ENCODE data around the gene P3H3. TPM values are rescaled to one million over a fixed set of nuclear protein-coding genes. Genes with fewer than 3 reads are reported as not detected.

The P3H3 gene, protein sequence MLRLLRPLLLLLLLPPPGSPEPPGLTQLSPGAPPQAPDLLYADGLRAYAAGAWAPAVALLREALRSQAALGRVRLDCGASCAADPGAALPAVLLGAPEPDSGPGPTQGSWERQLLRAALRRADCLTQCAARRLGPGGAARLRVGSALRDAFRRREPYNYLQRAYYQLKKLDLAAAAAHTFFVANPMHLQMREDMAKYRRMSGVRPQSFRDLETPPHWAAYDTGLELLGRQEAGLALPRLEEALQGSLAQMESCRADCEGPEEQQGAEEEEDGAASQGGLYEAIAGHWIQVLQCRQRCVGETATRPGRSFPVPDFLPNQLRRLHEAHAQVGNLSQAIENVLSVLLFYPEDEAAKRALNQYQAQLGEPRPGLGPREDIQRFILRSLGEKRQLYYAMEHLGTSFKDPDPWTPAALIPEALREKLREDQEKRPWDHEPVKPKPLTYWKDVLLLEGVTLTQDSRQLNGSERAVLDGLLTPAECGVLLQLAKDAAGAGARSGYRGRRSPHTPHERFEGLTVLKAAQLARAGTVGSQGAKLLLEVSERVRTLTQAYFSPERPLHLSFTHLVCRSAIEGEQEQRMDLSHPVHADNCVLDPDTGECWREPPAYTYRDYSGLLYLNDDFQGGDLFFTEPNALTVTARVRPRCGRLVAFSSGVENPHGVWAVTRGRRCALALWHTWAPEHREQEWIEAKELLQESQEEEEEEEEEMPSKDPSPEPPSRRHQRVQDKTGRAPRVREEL
- 46.9 and 49.6 TPM in 2 replicates for total RNA-seq

DNA sequence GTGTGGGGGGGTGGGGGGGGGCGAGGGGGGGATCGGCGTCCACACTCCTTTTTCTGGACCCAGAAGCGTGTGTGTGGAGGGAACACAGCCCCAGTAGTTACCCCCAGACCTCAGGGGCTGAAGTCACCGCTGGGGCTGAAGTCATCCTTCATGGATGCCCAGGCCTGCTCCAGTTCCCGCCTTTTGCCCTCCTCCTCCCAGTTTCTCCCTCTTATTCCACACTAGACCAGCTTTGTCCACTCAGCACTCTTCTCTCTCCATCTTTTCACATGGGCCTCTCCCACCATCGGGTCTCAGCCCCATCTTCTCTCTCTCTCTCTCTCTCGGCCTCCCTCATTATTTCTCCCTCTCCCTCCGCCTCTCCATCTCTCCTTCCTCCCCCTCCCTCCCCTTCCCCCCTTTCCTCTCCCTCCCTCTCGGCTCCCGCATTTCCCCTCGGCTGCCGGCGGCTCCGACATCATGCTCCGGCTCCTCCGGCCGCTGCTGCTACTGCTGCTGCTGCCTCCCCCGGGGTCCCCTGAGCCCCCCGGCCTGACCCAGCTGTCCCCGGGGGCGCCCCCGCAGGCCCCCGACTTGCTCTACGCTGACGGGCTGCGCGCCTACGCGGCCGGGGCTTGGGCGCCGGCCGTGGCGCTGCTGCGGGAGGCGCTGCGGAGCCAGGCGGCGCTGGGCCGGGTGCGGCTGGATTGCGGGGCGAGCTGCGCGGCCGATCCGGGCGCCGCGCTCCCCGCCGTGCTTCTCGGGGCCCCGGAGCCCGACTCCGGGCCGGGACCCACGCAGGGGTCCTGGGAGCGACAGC lies at the start of gene P3H3:
P3H3 (plus strand) TSS at position 426 of the 799 bp plus-strand sequence; CDS start at position 460, 34 bp downstream.

DNA sequence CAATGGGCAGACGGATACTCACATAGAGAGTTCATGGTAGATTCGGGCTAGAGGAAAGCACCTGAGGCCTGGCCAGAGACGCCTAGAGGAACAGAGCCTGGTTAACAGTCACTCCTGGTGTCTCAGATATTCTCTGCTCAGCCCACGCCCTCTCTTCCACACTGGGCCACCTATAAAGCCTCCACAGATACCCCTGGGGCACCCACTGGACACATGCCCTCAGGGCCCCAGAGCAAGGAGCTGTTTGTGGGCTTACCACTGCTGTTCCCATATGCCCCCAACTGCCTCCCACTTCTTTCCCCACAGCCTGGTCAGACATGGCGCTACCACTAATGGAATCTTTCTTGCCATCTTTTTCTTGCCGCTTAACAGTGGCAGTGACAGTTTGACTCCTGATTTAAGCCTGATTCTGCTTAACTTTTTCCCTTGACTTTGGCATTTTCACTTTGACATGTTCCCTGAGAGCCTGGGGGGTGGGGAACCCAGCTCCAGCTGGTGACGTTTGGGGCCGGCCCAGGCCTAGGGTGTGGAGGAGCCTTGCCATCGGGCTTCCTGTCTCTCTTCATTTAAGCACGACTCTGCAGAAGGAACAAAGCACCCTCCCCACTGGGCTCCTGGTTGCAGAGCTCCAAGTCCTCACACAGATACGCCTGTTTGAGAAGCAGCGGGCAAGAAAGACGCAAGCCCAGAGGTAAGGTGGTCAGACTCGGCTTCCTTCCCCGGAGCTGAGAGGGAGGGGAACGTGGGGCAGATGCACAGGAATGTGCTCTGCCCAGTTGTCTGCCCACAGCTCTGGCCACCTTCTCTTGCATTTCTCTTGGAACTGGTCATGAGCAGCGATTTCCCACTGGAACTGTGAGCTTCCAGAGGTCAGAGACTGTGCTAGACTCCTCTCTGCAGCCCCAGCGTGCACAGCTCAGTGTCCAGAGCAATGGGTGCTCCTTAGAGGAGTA lies 39.0 kb upstream of the P3H3 start, which contains the start of gene CD4:
CD4 (plus strand) TSS at position 557 of the 953 bp plus-strand sequence. CDS start 10,611 bp downstream, outside the sequence.

DNA sequence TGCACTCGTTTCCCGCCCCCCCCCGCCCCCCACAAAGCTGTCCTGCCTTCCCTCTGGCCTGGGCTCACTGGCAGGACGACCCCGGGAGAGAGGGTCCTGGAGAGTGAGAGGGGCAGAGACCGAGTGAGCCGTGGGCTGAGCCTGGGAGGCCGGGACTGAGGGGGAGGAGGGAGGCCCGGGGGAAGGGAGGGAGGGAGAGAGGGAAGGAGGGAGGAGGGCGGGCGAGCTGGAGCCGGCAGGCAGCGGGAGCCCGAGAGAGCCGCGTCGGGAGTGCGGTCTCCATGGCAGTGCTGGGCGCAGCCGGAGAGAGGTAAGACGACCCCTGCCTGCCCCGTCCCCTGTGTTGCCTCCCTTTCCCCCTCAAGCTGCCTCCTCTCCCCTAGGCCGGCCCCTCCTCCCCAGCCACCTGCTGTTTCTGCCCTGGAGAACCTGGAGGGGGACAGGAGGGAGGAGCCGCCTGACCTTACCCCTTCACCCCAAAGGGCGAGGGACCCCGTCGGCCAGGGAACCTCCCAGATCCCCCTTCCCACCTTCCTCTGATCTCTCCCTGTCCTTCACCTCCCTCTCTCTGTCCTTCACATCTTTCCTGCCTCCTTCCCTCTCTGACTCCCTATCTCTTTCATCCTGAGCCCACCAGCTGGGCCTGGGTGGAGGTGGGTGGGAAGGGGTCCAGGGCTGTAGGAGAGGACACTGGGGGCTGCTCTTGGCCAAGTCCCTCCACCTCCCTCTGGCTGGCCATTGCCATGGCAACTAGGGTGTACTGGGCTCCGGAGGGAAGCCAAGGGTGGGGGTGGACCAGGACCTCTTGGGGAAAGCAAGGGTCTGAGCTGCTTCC lies 6.4 kb upstream of the P3H3 start, which contains the start of gene GPR162:
GPR162 (plus strand) TSS at position 231 of the 835 bp plus-strand sequence. CDS start 2,078 bp downstream, outside the sequence.

DNA sequence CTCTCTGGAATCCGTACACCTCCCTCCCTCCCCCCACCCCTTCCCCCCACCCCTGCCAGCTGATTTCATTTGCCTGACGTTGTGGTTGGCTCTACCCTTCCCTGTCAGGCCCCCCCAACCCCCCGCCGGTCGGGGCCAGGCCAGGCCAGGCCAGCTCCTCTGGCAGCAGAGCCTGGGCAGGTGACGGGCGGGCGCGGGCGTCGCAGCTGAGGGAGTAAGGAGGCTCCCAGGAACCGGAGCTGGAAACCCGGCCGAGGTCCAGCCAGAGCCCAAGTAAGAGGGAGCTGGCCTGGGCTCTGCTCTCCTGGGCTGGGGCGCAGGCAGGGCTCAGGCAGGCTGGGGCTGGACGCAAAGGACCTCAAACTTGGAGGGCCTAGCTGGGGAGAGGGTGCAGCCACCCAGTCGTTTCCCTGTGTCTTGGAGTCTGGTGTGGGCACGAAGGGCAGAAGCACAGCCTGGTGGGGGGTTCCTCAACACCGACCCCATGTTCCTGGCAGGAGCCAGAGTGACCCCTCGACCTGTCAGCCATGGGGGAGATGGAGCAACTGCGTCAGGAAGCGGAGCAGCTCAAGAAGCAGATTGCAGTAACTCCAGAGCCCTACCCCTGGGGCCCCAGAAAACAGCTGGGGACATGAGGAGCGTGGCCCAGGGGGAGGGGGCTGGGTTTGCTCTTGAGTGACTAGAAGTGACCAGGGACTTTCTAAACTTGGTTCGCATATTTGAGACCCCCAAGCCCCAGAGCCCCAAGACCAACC lies 12.7 kb downstream of the P3H3 start, which contains the start of gene GNB3:
GNB3 (plus strand) TSS at position 165 of the 755 bp plus-strand sequence; CDS start at position 528, 363 bp downstream.

DNA sequence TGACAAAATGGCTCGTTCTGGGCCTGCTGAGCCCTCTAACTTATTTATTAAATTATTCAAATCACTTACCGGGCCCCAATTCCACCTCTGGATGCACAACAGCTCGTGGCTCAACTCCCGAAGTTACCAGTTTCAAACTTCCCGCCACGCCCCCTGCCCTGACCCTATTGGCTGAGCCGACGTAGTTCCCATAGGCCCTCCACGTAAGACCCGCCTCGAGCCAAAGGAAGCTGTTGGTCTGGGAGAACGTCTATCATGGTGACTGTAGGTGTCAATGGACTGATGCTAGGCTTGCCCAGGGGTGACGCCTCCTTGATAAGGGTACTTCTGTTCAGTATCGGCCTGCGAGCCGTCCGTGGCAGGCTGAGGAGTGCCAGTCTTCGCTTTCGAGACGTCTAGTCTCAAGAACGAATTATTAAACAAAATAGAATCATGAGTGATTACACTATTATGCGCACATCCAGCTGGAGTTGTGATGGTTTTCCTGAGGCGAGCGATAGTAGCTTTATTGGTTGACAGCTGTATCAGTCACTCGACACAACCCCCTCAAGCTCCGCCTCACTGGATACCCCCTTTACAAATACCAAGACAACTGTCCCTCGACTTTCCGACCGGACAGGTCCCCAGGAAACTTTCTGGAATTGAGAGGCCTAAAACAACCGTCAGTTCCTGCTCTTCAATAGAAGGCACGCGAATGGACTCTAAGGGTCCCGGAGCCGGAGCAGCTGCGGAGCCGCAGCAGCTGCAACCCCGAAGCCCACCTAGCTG lies 23.1 kb downstream of the P3H3 start, which contains the start of gene CDCA3:
CDCA3 (minus strand) TSS at position 134 of the 768 bp plus-strand sequence. CDS start 334 bp downstream, outside the sequence.

DNA sequence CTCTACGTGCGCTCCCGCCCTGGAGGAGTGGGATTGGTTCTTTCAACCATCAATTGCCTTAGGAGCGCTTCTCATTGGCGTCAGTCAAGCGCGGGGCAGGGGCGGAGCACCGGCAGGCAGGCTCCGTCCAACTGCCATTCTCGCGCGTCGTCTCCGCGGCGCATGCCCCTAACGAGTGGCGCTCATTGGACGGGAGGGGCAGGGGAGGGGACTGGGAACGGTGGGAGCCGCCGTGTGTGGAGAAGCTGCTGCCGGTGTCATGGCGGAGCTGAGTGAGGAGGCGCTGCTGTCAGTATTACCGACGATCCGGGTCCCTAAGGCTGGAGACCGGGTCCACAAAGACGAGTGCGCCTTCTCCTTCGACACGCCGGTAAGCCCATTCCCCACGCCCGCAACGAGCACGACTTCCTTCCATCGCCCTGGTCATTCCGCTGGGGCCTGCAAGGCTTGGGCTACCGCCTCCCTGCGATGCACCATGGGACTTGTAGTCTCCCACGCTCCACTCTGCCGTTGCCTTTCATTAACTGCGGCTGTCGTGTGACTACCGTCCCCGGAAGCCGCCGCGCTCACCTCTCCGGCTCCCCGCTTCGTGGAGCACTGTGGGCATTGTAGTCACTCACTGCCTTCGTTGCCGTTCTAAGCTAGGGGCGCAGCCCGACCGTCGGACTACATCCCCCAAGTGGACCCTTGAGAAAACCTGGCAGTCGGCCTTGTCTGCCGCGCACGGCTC lies 23.9 kb downstream of the P3H3 start, which contains the start of gene USP5:
USP5 (plus strand) TSS at position 230 of the 730 bp plus-strand sequence; CDS start at position 260, 30 bp downstream.

DNA sequence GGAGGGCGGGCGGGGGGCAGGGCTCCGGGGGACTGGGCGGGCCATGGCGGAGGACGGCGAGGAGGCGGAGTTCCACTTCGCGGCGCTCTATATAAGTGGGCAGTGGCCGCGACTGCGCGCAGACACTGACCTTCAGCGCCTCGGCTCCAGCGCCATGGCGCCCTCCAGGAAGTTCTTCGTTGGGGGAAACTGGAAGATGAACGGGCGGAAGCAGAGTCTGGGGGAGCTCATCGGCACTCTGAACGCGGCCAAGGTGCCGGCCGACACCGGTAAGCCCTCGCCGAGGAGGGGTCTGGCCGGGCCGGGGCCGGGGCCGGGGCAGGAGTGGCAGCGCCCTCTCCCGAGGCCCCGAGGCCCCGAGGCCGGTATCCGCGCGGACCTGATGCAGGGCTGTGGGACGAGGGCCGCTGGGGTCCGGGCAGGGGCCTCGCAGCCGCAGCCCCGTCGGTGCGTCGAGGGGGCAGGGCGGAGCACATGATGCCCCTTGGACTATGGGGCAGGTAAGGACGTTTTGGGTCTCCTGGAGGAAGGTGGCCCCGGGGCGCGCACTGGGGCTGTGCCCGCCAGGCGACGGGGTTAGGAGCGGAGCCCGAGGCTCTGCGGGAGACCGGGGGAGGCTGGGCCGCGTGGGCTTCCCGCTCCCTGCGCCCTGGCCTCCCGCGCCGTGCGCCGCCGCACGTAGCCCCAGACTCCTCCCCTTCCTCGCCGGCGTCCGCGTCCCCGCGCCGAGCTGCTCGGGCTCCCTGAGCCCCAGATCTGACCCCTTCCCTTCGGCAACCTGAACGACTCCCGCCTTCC lies 39.4 kb downstream of the P3H3 start, which contains the start of gene TPI1:
TPI1 (plus strand) TSS at position 119 of the 798 bp plus-strand sequence; CDS start at position 155, 36 bp downstream.

DNA sequence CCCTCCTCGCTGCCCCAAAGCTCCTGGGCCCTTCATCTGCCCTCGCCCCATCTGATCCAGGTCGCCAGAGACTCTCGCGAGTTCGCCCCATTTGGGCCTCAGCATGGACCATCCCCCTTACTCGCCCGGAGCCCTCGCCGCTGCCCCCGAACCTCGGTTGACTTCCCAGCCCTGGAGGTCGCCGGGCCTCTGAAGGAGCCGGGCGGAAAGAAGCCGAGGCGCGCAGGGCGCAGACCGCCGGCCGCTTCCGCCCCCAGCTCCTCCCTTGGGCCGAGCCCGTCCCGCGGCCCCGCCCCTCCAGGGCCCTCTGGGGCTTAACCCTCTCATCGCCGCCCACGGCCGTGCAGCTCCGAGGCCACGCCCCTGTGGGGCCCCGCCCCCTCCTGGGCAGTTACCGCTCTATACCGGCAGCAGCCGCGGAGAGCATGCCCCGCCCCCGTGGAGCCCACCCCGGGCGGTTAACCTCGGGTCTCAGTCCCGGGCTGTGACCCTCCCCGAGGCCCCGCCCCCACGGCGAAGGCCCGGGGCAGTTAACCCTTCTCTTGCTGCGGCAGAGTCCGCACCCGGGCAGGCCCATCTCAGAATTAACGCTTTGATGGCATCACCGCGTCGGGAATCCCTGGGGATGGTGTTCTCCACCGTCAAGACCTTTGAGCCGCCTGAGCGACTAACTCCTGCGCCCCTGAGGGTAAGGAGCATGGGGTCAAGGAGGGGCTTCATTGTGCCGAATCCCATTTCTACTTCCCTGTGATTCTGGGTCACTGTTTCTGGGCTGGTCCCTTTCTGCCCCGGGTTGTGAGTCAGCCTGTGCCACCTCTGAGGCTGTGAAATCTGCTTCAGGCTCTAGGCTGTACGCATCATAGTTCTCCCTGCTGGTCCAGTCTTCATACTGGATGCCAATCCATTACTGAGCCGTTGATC lies 45.1 kb downstream of the P3H3 start, which contains the start of gene SPSB2:
SPSB2 (minus strand) TSS at position 210 of the 921 bp plus-strand sequence. CDS start 402 bp downstream, outside the sequence.

Other genes with a start within 250 kb of the P3H3 start
- 236 and 412 TPM in 2 replicates for gene CHD4, start 221.0 kb upstream of the P3H3 start, total RNA-seq
- gene LPAR5, start 192.4 kb upstream of the P3H3 start, total RNA-seq, result 2.1 and 3.0 TPM in 2 replicates
- gene ACRBP, start 181.0 kb upstream of the P3H3 start, total RNA-seq, result 0.49 and 8.7 TPM in 2 replicates
- gene ING4, start 165.3 kb upstream of the P3H3 start, total RNA-seq, result 14.5 and 50.5 TPM in 2 replicates
- 28.8 and 35.1 TPM in 2 replicates for gene ZNF384, start 139.0 kb upstream of the P3H3 start, total RNA-seq
- gene PIANP, start 127.6 kb upstream of the P3H3 start, total RNA-seq, result 0.16 and 2.9 TPM in 2 replicates
- 68.1 and 78.1 TPM in 2 replicates for gene COPS7A, start 104.4 kb upstream of the P3H3 start, total RNA-seq
- gene MLF2, start 75.3 kb upstream of the P3H3 start, total RNA-seq, result 231 and 260 TPM in 2 replicates
- 115 and 146 TPM in 2 replicates for gene PTMS, start 62.0 kb upstream of the P3H3 start, total RNA-seq
- under 0.01 and 0.13 TPM in 2 replicates for gene LAG3, start 55.9 kb upstream of the P3H3 start, total RNA-seq
- gene CD4, start 38.9 kb upstream of the P3H3 start, total RNA-seq, result 0.33 and 1.3 TPM in 2 replicates
- gene GPR162, start 6.6 kb upstream of the P3H3 start, total RNA-seq, result 0.33 and 3.7 TPM in 2 replicates
- gene GNB3, start 12.5 kb downstream of the P3H3 start, total RNA-seq, result 0.51 and 1.5 TPM in 2 replicates
- gene CDCA3, start 22.9 kb downstream of the P3H3 start, total RNA-seq, result 7.2 and 171 TPM in 2 replicates
- gene USP5, start 23.7 kb downstream of the P3H3 start, total RNA-seq, result 62.2 and 84.6 TPM in 2 replicates
- 569 and 954 TPM in 2 replicates for gene TPI1, start 39.1 kb downstream of the P3H3 start, total RNA-seq
- gene SPSB2, start 44.9 kb downstream of the P3H3 start, total RNA-seq, result 13.9 and 18.4 TPM in 2 replicates
- gene LRRC23, start 76.4 kb downstream of the P3H3 start, total RNA-seq, result 7.5 and 11.8 TPM in 2 replicates
- gene ENO2, start 86.2 kb downstream of the P3H3 start, total RNA-seq, result 16.0 and 17.5 TPM in 2 replicates
- 34.4 and 55.0 TPM in 2 replicates for gene ATN1, start 99.6 kb downstream of the P3H3 start, total RNA-seq
- not detected in 2 replicates for gene RNU7-1, start 115.4 kb downstream of the P3H3 start, total RNA-seq
- 147 and 190 TPM in 2 replicates for gene C12orf57, start 115.6 kb downstream of the P3H3 start, total RNA-seq
- gene PTPN6, start 122.9 kb downstream of the P3H3 start, total RNA-seq, result 9.6 and 21.9 TPM in 2 replicates
- gene PHB2, start 142.3 kb downstream of the P3H3 start, total RNA-seq, result 391 and 420 TPM in 2 replicates
- 26.1 and 66.8 TPM in 2 replicates for gene EMG1, start 142.5 kb downstream of the P3H3 start, total RNA-seq
- 32.1 and 47.4 TPM in 2 replicates for gene LPCAT3, start 190.1 kb downstream of the P3H3 start, total RNA-seq
- gene C1S, start 232.3 kb downstream of the P3H3 start, total RNA-seq, result 0.49 and 6.1 TPM in 2 replicates